HepG2 (cell line): ENCODE results near the gene NDUFB7. TPM values are rescaled to one million over a fixed set of nuclear protein-coding genes. Genes with fewer than 3 reads are reported as not detected.

Experiments used
- AGO2 ChIP-seq: fragments of 200-400 bp; formaldehyde crosslinking; optimal IDR thresholded peaks from 2 replicates; pipeline ENCODE3; 2017; ENCODE audit warnings: mild to moderate bottlenecking, low read depth, low read length, moderate library complexity
- FOXK1 ChIP-seq: sonication (generic); formaldehyde crosslinking; IDR thresholded peaks from 2 replicates; pipeline ENCODE4 v1.4.0; 2020; ENCODE audit warnings: low read depth, missing genetic modification reagents, borderline replicate concordance
- HMGXB4 ChIP-seq, 2 experiments: sonication (generic) in 1 of 2; formaldehyde crosslinking in 1 of 2; IDR thresholded peaks; 2 replicates each; pipeline versions ENCODE4 v1.4.0 to v1.6.1; 2018 to 2020; ENCODE audit warnings: missing genetic modification reagents in 2 of 2, borderline replicate concordance in 1 of 2, low read depth in 1 of 2, mild to moderate bottlenecking in 1 of 2, missing biosample characterization in 1 of 2
- HNRNPH1 ChIP-seq: fragments of 200-400 bp; formaldehyde crosslinking; optimal IDR thresholded peaks from 2 replicates; pipeline ENCODE3; 2017; ENCODE audit warnings: mild to moderate bottlenecking, low read depth, low read length
- HNRNPL ChIP-seq: fragments of 200-400 bp; formaldehyde crosslinking; IDR thresholded peaks from 2 replicates; pipeline ENCODE4 v1.6.1; 2017; ENCODE audit warnings: mild to moderate bottlenecking, low read depth, low read length
- HOXA3 ChIP-seq: sonication (generic); formaldehyde crosslinking; IDR thresholded peaks from 2 replicates; pipeline ENCODE4 v1.5.0; 2020; ENCODE audit warnings: missing genetic modification reagents
- IKZF5 ChIP-seq: IDR thresholded peaks from 2 replicates; pipeline ENCODE4 v1.6.1; 2018; ENCODE audit warnings: missing genetic modification reagents, mild to moderate bottlenecking, missing compliant biosample characterization
- KDM4B ChIP-seq: sonication (generic); formaldehyde crosslinking; IDR thresholded peaks from 2 replicates; pipeline ENCODE4 v1.4.0; 2020; ENCODE audit warnings: missing genetic modification reagents
- KDM5B ChIP-seq: sonication (generic); formaldehyde crosslinking; IDR thresholded peaks from 2 replicates; pipeline ENCODE4 v1.4.0; 2020; ENCODE audit warnings: missing genetic modification reagents, mild to moderate bottlenecking, borderline replicate concordance
- KLF12 ChIP-seq: sonication (generic); formaldehyde crosslinking; IDR thresholded peaks from 2 replicates; pipeline ENCODE4 v1.4.0; 2020; ENCODE audit warnings: missing genetic modification reagents, borderline replicate concordance
- MEF2D ChIP-seq: sonication (generic); formaldehyde crosslinking; IDR thresholded peaks from 2 replicates; pipeline ENCODE4 v1.5.1; 2020; ENCODE audit warnings: mild to moderate bottlenecking, missing genetic modification reagents
- NFYB ChIP-seq: sonication (generic); formaldehyde crosslinking; IDR thresholded peaks from 2 replicates; pipeline ENCODE4 v1.4.0; 2020; ENCODE audit warnings: missing genetic modification reagents
- SATB2 ChIP-seq: sonication (generic); formaldehyde crosslinking; IDR thresholded peaks from 2 replicates; pipeline ENCODE4 v1.5.0; 2020; ENCODE audit warnings: missing genetic modification reagents
- SMARCE1 ChIP-seq: fragments of 450-650 bp; IDR thresholded peaks from 2 replicates; pipeline ENCODE4 v1.6.1; 2017; ENCODE audit warnings: borderline replicate concordance
- TARDBP ChIP-seq: sonication (generic); formaldehyde crosslinking; IDR thresholded peaks from 2 replicates; pipeline ENCODE4 v1.8.0; 2022; ENCODE audit warnings: mild to moderate bottlenecking, missing genetic modification reagents
- XBP1 ChIP-seq: sonication (generic); formaldehyde crosslinking; IDR thresholded peaks from 2 replicates; pipeline ENCODE4 v1.5.0; 2020; ENCODE audit warnings: missing genetic modification reagents
- ZBTB37 ChIP-seq: sonication (generic); formaldehyde crosslinking; IDR thresholded peaks from 2 replicates; pipeline ENCODE4 v1.4.0; 2020; ENCODE audit warnings: mild to moderate bottlenecking, missing genetic modification reagents
- ZFX ChIP-seq: sonication (generic); formaldehyde crosslinking; IDR thresholded peaks from 2 replicates; pipeline ENCODE4 v1.4.0; 2020; ENCODE audit warnings: mild to moderate bottlenecking, low read depth, missing genetic modification reagents, moderate library complexity
- ZNF10 ChIP-seq: sonication (generic); formaldehyde crosslinking; IDR thresholded peaks from 2 replicates; pipeline ENCODE4 v1.4.0; 2020; ENCODE audit warnings: mild to moderate bottlenecking, low read depth, missing genetic modification reagents, borderline replicate concordance
- ZNF333 ChIP-seq: sonication (generic); formaldehyde crosslinking; IDR thresholded peaks from 2 replicates; pipeline ENCODE4 v1.4.0; 2020; ENCODE audit warnings: mild to moderate bottlenecking, missing genetic modification reagents, borderline replicate concordance
- ZNF430 ChIP-seq: sonication (generic); formaldehyde crosslinking; IDR thresholded peaks from 2 replicates; pipeline ENCODE4 v1.9.0; 2021; ENCODE audit warnings: mild to moderate bottlenecking, missing genetic modification reagents
- ZNF576 ChIP-seq: sonication (generic); formaldehyde crosslinking; IDR thresholded peaks from 2 replicates; pipeline ENCODE4 v1.4.0; 2020; ENCODE audit warnings: mild to moderate bottlenecking, missing genetic modification reagents
- ZNF616 ChIP-seq: sonication (generic); formaldehyde crosslinking; IDR thresholded peaks from 2 replicates; pipeline ENCODE4 v1.5.0; 2020; ENCODE audit warnings: low read depth, mild to moderate bottlenecking, missing genetic modification reagents
- ZNF737 ChIP-seq: sonication (generic); formaldehyde crosslinking; IDR thresholded peaks from 2 replicates; pipeline ENCODE4 v1.5.0; 2020; ENCODE audit warnings: missing genetic modification reagents, mild to moderate bottlenecking, borderline replicate concordance
- ZNF746 ChIP-seq: sonication (generic); formaldehyde crosslinking; IDR thresholded peaks from 2 replicates; pipeline ENCODE4 v1.8.0; 2022; ENCODE audit warnings: mild to moderate bottlenecking, missing genetic modification reagents
- ZNF775 ChIP-seq: sonication (generic); formaldehyde crosslinking; IDR thresholded peaks from 2 replicates; pipeline ENCODE4 v1.4.0; 2020; ENCODE audit warnings: missing genetic modification reagents, mild to moderate bottlenecking, moderate library complexity, borderline replicate concordance
- polyA plus RNA-seq, 8 experiments: library from polyadenylated mRNA; depleted of rRNA in 3 of 8; stranded (reverse) in 7 of 8; unstranded in 1 of 8; fragments of >200 nt; fragmentation: Illumina TruSeq in 4 of 8; extraction: Trizol in 4 of 8; gene quantifications; 2 replicates each; pipeline versions ENCODE4 v1.2.1 to v1.2.3, GENCODE V29; 2011 to 2016; ENCODE audit warnings: low read depth in 4 of 8, missing spikeins in 1 of 8, mixed read lengths in 1 of 8; ENCODE audit not compliant: insufficient read depth in 1 of 8
- total RNA-seq, 5 experiments: library from RNA; depleted of rRNA; stranded (reverse); fragments of >200 nt; fragmentation: Illumina TruSeq; extraction: Trizol; gene quantifications; 2 replicates each; pipeline ENCODE4 v1.2.3, GENCODE V29; 2016; ENCODE audit warnings: low read depth in 1 of 5

Gene NDUFB7
- total and polyA plus RNA-seq, 2 of the 13 experiments (the other 11 are each of a cell fraction or from before 2014, with no cell fraction given), result 156 to 198 TPM

- TF ChIP-seq ZNF333 (CRISPR knock-in tag), result peak; percentile 68; the same call in 1 of the 2 replicates
- TF ChIP-seq HNRNPH1, result peak; percentile 84
- TF ChIP-seq KDM4B (CRISPR knock-in tag), result no peak; the same call in 1 of the 2 replicates
- peak; percentile 64; the same call in 1 of the 2 replicates for TF ChIP-seq IKZF5 (CRISPR knock-in tag)
- no peak for TF ChIP-seq ZNF10 (CRISPR knock-in tag)
- 0 out of 2 replicates have a peak, but pooled peaks have one; percentile 52 for TF ChIP-seq ZNF737 (CRISPR knock-in tag)
- TF ChIP-seq ZNF616 (CRISPR knock-in tag), result peak; percentile 22; the same call in 1 of the 2 replicates
- TF ChIP-seq NFYB (CRISPR knock-in tag), result peak; percentile 46
- no peak for TF ChIP-seq FOXK1 (CRISPR knock-in tag)
- 0 out of 2 replicates have a peak, but pooled peaks have one; percentile 18 for TF ChIP-seq ZNF746 (CRISPR knock-in tag)
- TF ChIP-seq ZNF430 (CRISPR knock-in tag), result peak; percentile 47; the same call in 1 of the 2 replicates
- peak; percentile 96 for TF ChIP-seq AGO2
- no peak for TF ChIP-seq SMARCE1
- peak; percentile 61 for TF ChIP-seq HOXA3 (CRISPR knock-in tag)
- no peak for TF ChIP-seq ZBTB37 (CRISPR knock-in tag)
- TF ChIP-seq MEF2D (CRISPR knock-in tag), result no peak
- TF ChIP-seq ZFX (CRISPR knock-in tag), result peak; percentile 92
- 0 out of 2 replicates have a peak, but pooled peaks have one; percentile 52 for TF ChIP-seq XBP1 (CRISPR knock-in tag)
- TF ChIP-seq TARDBP (CRISPR knock-in tag), result no peak
- peak; percentile 55; the same call in 1 of the 2 replicates for TF ChIP-seq SATB2 (CRISPR knock-in tag)
- TF ChIP-seq ZNF775 (CRISPR knock-in tag), result no peak
- no peak for TF ChIP-seq ZNF576 (CRISPR knock-in tag)
- peak; percentile 39 to 69; a peak in 2 of 4 replicates for TF ChIP-seq HMGXB4 (CRISPR knock-in tag; IDR thresholded peaks at IDR 0.05; ENCODE audit: borderline replicate concordance in 1 of 2, low read depth in 1 of 2)
- no peak for TF ChIP-seq KLF12 (CRISPR knock-in tag)
- peak; percentile 82 for TF ChIP-seq KDM5B (CRISPR knock-in tag)
- TF ChIP-seq HNRNPL, result no peak; the same call in 1 of the 2 replicates
Measured at GRCh38 chr19:14517840-14518505, 53.9 kb downstream of the NDUFB7 start, which contains the start of gene DNAJB1 (continued).
